GM19463 (cell line): ENCODE data around the gene NKX1-1.

Experiments used
- ATAC-seq: cut with Tn5 transposase; IDR thresholded peaks from one replicate; pipeline ENCODE4 v1.9.1; 2021; ENCODE audit warnings: mild to moderate bottlenecking, moderate library complexity; ENCODE audit not compliant: unreplicated experiment

NKX1-1 gene

DNA sequence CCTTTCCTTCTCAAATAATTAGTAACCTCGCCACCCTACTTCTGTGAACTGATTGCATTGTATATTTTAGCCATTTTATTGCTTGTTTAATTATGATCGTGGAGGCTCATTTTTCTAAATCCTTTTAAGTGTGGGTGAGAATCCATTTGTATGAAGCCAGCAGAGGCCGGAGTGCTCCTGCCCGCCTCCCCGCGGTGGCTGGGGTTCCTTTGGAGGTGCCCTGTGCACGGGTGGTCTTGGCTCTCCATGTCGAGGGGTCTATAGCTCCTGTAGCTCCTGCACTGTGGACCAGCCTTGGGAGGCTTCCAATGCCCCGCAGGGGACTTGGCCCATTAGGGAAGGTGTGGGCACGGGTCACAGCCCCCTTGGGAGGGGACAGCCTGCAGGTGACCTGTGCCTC, 44.2 kb downstream of the NKX1-1 start:
- no peak for ATAC-seq

DNA sequence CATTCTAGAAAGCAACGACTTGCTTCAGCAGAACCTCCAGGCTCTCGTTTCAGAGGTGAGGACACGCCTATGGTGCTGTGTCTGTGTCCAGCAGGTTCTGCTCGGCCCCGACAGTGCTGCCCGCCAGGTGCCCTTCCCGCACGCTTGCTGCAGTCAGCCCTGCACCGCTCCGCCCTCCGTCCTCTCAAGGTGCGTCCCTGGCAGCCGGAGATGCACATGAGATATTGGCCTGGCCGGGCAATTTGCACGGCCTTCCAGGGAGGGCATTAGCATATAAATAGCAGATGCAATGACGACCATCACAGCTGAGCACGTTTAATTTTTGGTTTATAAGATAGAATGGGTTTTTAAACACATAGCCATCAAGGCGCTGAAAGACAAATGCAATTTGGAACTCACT, 44.8 kb downstream of the NKX1-1 start:
- ATAC-seq, result no peak

DNA sequence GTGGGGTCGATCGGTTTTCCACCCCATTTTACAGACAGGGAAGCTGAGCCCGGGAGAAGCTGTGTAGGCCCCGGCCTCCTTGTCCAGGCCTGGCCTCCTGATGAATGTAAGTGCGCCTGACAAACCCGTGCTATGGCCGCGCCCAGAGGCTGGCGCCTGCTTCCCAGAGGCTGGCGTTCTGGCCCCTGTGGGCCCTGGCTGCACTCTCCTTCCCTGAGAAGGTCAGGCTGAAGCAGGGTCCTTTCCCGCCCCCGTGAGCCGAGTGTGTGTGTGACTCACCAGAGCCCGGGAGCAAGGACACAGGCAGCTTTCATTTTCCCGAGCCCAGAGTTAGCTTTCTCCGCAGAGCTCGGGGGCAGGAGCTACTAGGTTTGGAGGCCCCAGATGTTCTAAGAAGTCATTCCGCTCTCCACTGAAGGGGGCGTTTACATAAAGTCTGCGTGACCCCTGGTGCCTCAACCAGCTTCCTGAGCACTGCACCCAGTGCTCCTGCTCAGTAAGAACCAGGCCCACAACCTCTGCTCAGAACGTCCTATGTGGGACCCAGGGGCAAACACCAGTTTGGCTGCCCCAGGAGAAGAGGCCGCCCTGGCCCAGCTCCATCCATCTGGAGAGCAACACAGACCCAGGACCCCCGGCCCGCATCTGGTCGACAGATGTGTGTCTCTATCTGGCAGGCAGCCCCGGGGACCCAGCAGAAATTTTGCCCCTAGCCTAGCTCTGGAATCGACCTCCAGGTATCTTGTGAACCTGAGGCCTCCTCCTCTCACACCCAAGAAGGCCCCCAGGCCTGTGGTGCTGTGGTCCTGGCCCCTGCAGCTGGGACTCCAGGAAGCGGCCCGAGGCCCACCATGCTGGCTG, 45.6 kb downstream of the NKX1-1 start:
- ATAC-seq, result no peak

DNA sequence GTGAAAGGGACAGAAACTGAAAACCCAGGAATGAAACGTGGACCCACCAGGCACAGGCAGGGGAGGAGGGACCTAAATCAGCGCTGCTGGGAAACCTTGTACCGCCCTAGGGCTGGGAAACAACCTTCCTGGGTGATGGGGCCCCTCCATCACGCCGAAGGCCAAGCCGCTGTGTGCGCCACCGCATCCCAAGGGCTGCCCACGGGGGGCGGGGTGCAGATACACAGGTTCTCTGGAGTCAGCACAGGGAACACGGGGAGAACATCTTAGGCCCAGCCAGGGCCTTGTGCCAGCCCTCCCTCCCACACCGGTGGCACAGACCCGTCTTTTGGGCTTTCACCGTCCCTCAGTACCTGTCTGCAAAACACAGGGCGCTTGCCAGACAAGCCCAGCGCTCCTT, 46.3 kb downstream of the NKX1-1 start:
- no peak for ATAC-seq

DNA sequence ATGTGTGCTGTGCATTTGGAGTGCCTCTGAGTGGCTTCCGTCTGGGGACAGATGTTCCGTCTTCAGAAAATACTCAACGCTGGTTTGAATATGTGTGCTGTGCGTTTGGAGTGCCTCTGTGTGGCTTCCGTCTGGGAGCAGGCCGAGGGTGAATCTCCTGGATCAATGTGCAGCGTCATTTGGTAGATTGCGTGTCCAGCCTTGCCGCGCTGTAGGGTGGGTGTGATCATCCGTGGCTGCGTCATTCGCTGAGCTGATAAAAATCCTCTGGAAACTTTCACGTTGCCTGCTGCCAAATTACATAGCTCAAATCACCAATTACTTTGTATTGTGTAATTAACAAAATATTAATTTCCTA, 47.1 kb downstream of the NKX1-1 start:
- no peak for ATAC-seq

DNA sequence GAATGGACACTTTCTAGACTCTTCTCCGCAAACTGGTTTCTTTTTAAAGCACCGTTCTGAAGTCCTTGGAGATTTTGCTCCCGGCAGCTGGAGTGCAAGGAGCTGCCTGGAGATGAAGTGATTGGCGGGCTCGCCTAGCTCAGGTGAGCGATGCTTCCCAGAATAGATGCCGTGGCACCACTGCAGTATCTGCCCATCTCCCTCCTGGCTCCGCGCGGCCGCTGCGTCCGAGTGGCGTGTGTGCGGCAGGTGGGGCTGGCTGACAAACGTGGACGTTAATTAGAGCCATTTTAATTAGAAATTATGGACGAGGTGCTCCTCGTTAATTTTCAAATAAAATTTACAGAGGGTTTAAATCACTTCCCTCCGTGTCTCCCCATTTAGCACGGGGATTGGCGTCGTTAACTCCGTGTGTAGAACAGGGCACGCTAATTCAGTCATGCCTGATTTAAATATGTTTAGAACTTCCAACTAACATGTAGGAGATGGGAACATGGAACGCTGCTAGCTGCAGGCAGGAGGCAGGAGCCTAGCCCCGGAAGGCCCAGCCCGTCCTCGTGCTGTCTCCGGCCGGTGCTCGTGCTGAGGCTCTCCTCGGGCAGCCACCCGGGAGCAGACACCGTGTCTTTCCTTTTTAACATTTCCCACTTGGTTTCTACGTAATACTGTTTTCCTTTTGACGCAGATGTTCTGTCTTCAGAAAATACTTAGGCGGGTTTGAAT, 47.7 kb downstream of the NKX1-1 start:
- no peak for ATAC-seq

DNA sequence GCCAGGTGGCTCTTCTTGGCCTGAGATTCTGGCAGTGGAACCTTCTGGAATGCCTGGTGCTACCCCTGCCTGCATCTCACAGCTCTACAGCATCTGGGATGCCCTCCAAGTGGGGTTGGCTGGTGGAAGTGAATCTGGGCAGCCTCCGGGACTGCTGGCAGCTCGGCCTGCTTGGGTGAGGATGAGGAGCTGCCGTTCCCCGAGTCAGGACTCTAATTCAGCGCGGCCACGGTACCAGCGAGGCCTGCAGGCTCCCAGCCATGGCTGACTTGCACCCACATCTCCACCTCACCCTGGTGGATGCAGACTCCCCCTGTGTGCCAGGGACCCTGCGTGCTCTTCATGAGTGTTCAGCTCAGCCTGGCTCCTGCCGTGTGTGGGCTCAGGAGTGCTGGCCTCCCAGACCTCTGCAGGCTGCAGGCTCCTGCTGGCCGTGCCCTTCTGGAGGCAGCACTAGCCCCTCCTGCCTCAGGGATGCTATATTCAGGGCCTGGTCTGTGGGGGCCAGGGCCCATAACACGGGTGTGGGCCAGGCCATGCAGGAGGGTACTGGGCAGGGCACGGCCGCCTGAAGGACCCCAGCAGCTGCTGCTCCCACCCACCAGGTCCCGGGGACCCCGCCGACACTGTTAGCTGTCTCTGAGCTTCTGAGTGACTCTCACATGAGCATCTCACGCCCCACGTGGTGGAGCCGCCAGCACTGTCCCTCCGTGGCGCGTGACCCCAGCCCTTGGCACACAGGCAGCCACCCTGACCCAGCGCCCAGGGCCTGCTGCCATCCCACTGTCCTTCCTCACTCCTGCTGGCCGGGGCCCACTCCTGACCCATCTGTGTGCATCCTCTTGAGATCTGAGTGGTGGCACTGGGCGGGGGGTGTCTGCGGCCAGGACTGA, 48.6 kb downstream of the NKX1-1 start:
- no peak for ATAC-seq

DNA sequence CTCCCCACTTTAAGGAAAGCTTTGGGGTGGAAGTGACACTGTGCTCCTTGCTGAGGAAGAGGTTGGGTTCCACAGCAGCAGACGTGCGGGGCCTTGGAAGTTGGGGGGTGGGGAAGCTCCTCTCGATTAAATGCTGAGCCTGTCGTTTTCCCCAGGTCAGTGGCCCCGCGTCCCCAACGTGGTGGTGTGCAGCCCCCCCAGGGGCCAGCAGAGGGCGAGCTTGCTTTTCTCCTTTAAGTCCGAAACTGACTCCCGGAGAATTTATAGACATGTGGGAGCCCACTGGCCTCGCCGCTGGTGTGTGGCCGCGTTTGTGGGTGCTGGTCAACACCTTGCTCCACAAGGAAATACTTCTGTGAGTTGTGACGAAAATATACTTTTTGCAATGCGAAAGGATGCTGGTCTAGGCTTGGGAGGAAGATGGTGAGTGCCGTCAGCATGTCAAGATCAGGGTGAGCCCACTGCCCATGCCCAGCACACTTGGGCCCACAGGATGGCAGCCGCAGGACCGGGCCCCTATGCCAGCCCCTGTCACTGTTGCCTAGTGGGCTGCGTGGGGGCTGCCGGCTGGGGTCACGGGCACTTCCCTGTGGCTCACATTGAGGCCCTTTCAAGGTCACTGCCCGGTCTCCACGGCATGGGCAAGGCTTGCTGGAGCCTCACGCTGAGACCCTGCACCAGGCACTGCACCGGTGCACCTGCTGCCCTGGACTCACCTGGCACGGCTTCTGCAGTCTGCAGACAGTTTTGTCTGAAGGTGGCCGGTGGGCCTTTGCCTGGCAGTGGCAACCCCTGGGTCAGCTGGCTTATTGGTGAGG, 49.9 kb downstream of the NKX1-1 start:
- ATAC-seq, result no peak

DNA sequence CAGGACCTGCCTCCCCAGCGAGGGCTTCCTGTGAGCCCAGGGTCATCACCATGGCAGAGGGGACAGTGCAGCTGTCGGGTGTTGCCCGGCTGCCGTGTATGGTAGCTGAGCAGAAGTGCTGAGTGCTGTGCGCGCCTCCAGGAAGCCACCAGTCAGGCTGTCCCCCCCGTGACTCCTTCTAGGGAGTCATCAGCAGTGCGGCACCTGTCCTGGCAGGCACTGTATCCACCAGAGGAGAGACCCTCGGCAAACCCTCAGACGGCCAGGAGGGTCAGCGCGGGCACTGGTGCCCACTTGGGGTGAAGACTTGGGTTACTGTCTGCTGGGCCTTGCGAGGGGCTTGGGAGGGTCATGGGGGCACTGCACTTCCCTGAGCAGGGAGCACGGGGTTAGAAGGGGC, 50.9 kb downstream of the NKX1-1 start:
- no peak for ATAC-seq

DNA sequence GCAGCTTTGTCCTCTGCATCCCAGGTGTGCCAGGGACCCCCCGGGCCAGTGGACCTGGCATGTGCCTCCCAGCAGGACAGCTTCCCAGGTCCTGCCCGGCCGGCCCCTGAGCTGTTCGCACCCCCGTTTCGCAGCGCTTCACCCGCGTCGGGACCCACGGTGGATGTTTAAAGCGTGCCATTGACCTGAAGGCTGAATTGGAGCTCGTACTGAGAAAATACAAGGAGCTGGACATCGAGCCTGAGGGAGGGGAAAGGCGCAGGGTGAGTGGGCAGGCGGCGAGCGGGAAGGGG, 51.3 kb downstream of the NKX1-1 start:
- no peak for ATAC-seq

DNA sequence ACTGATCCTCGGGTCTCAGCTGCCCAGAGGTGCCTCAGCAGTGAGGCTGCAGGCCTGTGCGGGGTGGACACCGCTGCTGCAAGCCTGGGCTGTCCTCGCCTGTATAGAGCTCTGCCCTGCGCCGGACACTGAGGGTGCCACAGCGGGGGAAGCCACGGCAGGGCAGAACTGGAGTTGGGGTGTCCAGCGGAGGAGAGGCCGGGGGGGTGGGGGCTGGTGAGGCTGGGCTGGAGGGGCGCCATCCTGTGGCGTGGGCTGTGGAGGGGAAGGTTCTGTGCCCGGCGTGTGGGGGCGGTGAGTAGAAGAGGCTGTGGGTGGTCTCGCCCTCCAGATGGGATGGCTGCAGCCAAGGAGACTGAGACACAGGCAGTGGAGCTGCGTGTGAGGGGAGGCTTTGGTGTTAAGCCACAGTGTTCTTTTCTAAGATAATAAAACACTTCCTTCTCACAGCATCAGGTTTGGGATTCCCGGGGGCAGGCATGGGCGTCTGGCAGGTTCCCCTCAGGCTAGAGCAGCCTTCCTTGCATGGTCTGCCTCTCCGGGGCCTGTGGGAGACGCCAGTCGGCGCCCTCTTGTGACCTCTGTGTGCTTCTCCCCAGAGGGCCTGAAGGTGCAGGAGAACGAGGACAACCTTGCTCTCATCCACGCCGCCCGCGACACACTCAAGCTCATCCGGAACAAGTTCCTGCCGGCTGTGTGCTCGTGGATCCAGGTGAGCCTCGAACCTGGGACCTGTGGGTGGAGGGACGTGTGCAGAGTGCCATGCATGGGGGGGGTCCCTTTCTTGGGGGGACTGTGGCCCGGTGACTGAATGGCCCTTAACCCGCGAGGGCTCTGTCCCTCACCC, 51.9 kb downstream of the NKX1-1 start:
- ATAC-seq, result no peak

DNA sequence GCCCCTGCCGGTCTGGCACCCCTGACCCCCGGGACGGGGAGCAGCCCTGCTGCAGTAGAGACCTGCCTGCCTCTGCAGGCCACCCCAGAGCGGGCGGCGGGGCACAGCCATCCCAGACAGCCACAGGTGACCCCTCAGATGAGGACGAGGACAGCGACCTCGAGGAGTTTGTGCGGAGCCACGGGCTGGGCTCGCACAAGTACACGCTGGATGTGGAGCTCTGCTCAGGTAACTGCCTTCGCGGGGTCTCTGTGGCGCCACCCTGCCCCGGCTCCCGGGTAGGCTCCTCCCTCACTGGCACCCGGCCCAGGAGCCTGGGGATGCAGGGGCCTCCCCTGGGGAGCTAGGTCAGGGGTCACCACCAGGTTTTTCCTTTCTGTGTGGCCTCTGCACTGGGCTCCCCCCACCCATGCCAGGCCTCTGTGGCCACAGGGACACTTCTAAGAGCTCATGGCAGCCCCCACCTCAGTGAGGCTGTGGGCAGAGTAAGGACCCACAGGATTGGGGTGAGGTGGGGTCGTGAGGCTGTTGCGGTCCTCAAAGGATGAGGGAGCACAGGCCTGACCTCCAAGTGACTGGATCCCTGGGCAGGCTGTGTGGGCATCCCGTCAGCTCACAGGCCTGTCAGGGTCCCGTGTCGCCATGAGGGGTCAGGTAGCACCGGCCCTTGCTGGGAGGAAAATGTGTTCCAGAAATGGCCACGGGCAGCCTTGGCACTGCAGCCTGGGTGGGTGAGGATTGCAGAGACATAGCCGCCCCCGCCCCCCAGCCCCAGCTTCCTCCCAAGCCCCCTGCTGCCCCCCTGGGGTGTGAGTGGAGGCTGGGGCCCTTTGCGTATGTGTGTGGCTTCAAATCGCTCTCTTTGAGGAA, 52.8 kb downstream of the NKX1-1 start:
- no peak for ATAC-seq
